Sigmoid colon (tissue), 3 donors: ENCODE data around the gene NODAL.

ENCODE experiments used
- CTCF ChIP-seq, 4 experiments: fragments of 450-650 bp in 3 of 4; fragments of 200-600 bp in 1 of 4; IDR thresholded peaks; one replicate each; pipeline ENCODE4 v1.5.1; 2016 to 2019; ENCODE audit warnings: antibody characterized with exemption in 4 of 4, mild to moderate bottlenecking in 3 of 4, moderate library complexity in 2 of 4
- POLR2A ChIP-seq, 2 donors: fragments of 450-650 bp; IDR thresholded peaks; one replicate each; pipeline ENCODE4 v1.6.1; 2016; ENCODE audit warnings: antibody characterized with exemption in 2 of 2, mild to moderate bottlenecking in 2 of 2, moderate library complexity in 2 of 2

- TF ChIP-seq CTCF (IDR thresholded peaks at IDR 0.05), result no peak
- TF ChIP-seq POLR2A (IDR thresholded peaks at IDR 0.05), result no peak
Measured at GRCh38 chr10:70437721-70438120, 3.8 kb downstream of the NODAL start.
